Kidney epithelial cell (primary cell): Measurements from ENCODE around the gene GSC2. TPM values are rescaled to one million over a fixed set of nuclear protein-coding genes. Genes with fewer than 3 reads are reported as not detected.

ENCODE experiments used
- DNase-seq: peaks from one replicate; pipeline ENCODE4 v3.0.0-alpha.2; 2010; ENCODE audit warnings: low read depth
- H3K27me3 ChIP-seq: 2 replicates; pipeline ENCODE4 v1.6.0; 2011; ENCODE audit warnings: low read length; ENCODE audit not compliant: control insufficient read depth, insufficient read depth
- H3K36me3 ChIP-seq: 2 replicates; pipeline ENCODE4 v1.5.1; 2011; ENCODE audit warnings: low read length; ENCODE audit not compliant: control insufficient read depth, insufficient read depth
- H3K4me3 ChIP-seq: 2 replicates; pipeline ENCODE4 v1.5.1; 2011; ENCODE audit warnings: low read depth, mild to moderate bottlenecking, control low read depth, low read length
- CTCF ChIP-seq: IDR thresholded peaks from 2 replicates; pipeline ENCODE4 v1.5.1; 2011; ENCODE audit warnings: mild to moderate bottlenecking, moderate library complexity, low read length, control low read depth, inconsistent platforms; ENCODE audit not compliant: insufficient read depth, poor library complexity, severe bottlenecking
- total RNA-seq: library from RNA; depleted of rRNA; stranded (reverse); fragments of >200 nt; gene quantifications from 2 replicates; pipeline ENCODE4 v1.2.3, GENCODE V29; 2015

The GSC2 gene
- total RNA-seq, 1 donor from 2014 or later: not detected

GRCh38 chr22:19114984-19115552 lies 35.0 kb downstream of the GSC2 start:
- Histone ChIP-seq H3K36me3 (peaks cover 1% of the 10 kb centered on the region), H3K4me3 (no peak overlapping the region), H3K27me3 (no peaks in the 10 kb centered on the region)
- no peak for DNase-seq
- TF ChIP-seq CTCF: no peak

DNA sequence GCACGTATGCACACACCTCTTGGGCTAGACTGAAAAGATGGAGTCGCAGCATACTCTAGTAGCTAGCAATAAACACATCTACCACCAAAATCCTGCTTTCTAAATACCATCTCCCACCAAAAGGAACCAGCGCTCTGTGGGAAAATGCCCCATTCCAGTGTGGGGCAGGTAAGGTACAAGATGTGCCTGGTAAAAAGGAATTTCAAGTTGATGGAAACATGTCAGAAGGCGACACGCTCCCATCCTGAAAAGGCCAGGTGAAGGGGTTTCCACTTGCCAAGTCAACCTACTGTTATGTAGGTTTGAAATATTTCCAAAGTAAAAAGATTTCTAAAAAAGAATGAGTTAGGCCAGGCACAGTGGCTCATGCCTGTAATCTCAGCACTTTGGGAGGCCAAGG lies 36.7 kb downstream of the GSC2 start:
- Histone ChIP-seq H3K4me3 (no peak overlapping the region), H3K27me3 (no peaks in the 10 kb centered on the region), H3K36me3 (peaks cover 1% of the 10 kb centered on the region)
- no peak for DNase-seq
- TF ChIP-seq CTCF: no peak

- no peak for DNase-seq
- Histone ChIP-seq H3K36me3 (no peaks in the 10 kb centered on the region), H3K27me3 (no peaks in the 10 kb centered on the region), H3K4me3 (no peak overlapping the region)
- TF ChIP-seq CTCF: no peak
Observed at GRCh38 chr22:19111584-19111983, 38.5 kb downstream of the GSC2 start.

DNA sequence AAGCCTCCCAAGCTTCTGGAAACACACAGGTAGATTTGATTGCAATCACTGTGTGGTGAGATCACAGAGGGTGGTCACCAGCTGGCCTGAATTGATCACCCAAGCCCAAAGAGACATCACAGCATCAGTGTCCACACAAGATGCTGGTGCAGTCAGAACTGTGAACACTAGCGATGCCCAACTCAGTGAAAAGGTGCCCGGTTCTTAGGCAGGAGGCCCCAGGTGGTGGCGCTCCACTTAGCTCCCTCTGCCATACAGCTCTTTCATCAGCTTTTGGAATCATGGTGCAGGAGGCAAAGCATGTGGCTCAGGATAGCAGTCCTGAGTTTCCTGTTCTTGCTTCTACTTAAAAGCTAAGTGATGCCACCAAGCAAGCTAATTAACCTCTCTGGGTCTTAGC lies 39.0 kb downstream of the GSC2 start:
- TF ChIP-seq CTCF: no peak
- DNase-seq: no peak
- H3K4me3 ChIP-seq: no peak overlapping the region
- H3K27me3 ChIP-seq: no peaks in the 10 kb centered on the region
- H3K36me3 ChIP-seq: no peaks in the 10 kb centered on the region

DNA sequence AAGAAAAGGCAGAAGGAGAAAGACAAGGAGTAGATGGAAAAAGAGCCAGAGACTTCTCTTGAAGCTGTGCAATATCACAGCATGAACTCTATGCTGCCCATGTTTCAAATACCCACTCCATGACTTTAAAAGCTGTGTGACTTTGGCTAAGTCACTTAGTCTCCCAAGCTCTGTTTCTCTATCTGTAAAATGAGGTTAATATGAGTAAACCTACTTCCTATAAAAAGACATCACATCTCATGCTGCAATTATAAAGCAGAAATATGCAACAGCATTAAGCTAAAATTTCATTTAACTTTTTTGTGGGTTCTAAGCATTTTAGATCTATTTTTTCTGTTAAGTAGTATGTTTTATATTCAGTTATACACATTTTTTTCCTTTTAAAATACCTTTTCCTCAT lies 39.4 kb downstream of the GSC2 start:
- no peaks in the 10 kb centered on the region for H3K27me3 ChIP-seq
- no peak for TF ChIP-seq CTCF
- no peaks in the 10 kb centered on the region for H3K36me3 ChIP-seq
- no peak for DNase-seq
- no peak overlapping the region for H3K4me3 ChIP-seq

- DNase-seq: no peak
- TF ChIP-seq CTCF: no peak
Observed at GRCh38 chr22:19110064-19110458, 40.0 kb downstream of the GSC2 start.

More at GRCh38 chr22:19110064-19110458, 40.0 kb downstream of the GSC2 start:
- H3K36me3 ChIP-seq: no peaks in the 10 kb centered on the region
- H3K4me3 ChIP-seq: no peak overlapping the region
- H3K27me3 ChIP-seq: no peaks in the 10 kb centered on the region
